HepG2 (cell line): Measurements from ENCODE around the gene SLC41A3. TPM values are rescaled to one million over a fixed set of nuclear protein-coding genes. Genes with fewer than 3 reads are reported as not detected.
A peak's percentile ranks its signal among the peaks of the same experiment; 100 is the strongest.

Source experiments
- ATAC-seq: fragments of 200-7000 bp; cut with Tn5 transposase; 3 replicates; pipeline ENCODE4 v1.9.1; 2020; ENCODE audit warnings: mild to moderate bottlenecking, moderate library complexity
- BruUV-seq: library from RNA; stranded (reverse); fragments of 400-500 nt; replicated peaks from 2 replicates; lab custom pipeline; 2021; lab: Mats Ljungman, UMichigan
- CTCF ChIA-PET: fragments of 300-600 bp; formaldehyde crosslinking; extraction: SDS; loops from one replicate; lab custom pipeline; 2021; ENCODE audit warnings: low total read pairs, inconsistent platforms, low intra/inter-chr PET ratio; lab: Yijun Ruan, JAX
- POLR2A ChIA-PET: fragments of 350-600 bp; sonication (Branson Sonifier 250); formaldehyde crosslinking; loops from one replicate; lab custom pipeline; 2020; ENCODE audit warnings: antibody characterized with exemption, inconsistent platforms; lab: Yijun Ruan, JAX
- DNase-seq: peaks from one replicate; pipeline ENCODE4 v3.0.0-alpha.2; 2015; ENCODE audit warnings: low spot score
- FAIRE-seq: peaks from 3 replicates; lab custom pipeline; 2011; peaks lifted over from hg19 to GRCh38; lab: Jason Lieb, UNC
- H2AFZ ChIP-seq: one replicate; pipeline ENCODE4 v1.6.1; 2011; ENCODE audit warnings: low read length, inconsistent platforms
- H3K27ac ChIP-seq: fragments of 300-600 bp; 3 replicates; pipeline ENCODE4 v1.8.0; 2011; ENCODE audit warnings: mixed run types, mild to moderate bottlenecking, mixed read lengths, low read length, inconsistent platforms; ENCODE audit not compliant: insufficient read depth; ENCODE audit errors: extremely low read length
- H3K27me3 ChIP-seq, 2 experiments: fragments of 200-600 bp in 1 of 2; 2 replicates in 1 of 2; 3 replicates in 1 of 2; pipeline versions ENCODE4 v1.6.0 to v1.8.0; 2011; ENCODE audit warnings: low read length in 2 of 2, mild to moderate bottlenecking in 2 of 2, moderate library complexity in 2 of 2, inconsistent platforms in 1 of 2; ENCODE audit not compliant: insufficient read depth in 2 of 2, control insufficient read depth in 1 of 2
- H3K36me3 ChIP-seq, 2 experiments: fragments of 200-600 bp in 1 of 2; replicated peaks in 1 of 2; 2 replicates in 1 of 2; 3 replicates in 1 of 2; pipeline versions ENCODE4 v1.5.1 to v1.8.0; 2011; ENCODE audit warnings: low read length in 2 of 2, inconsistent platforms in 1 of 2; ENCODE audit not compliant: insufficient read depth in 2 of 2, control insufficient read depth in 1 of 2
- H3K4me1 ChIP-seq: 2 replicates; pipeline ENCODE4 v1.5.1; 2012; ENCODE audit warnings: low read length, inconsistent platforms; ENCODE audit not compliant: insufficient read depth
- H3K4me2 ChIP-seq: 2 replicates; pipeline ENCODE4 v1.6.0; 2011; ENCODE audit warnings: low read depth, low read length, inconsistent platforms
- H3K4me3 ChIP-seq, 3 experiments: fragments of 200-600 bp in 1 of 3; sonication (generic), shearing (Covaris generic) in 1 of 3; replicated peaks in 1 of 3; 2 replicates each; pipeline ENCODE4 v1.5.1; 2011 to 2016; ENCODE audit warnings: low read length in 3 of 3, inconsistent platforms in 2 of 3, low read depth in 2 of 3, mild to moderate bottlenecking in 2 of 3, control low read depth in 1 of 3, mixed read lengths in 1 of 3; ENCODE audit not compliant: insufficient read depth in 1 of 3
- H3K79me2 ChIP-seq: one replicate; pipeline ENCODE4 v1.6.1; 2011; ENCODE audit warnings: low read length, inconsistent platforms; ENCODE audit not compliant: insufficient read depth
- H3K9ac ChIP-seq: 2 replicates; pipeline ENCODE4 v1.6.0; 2011; ENCODE audit warnings: mild to moderate bottlenecking, low read depth, low read length, inconsistent platforms; ENCODE audit not compliant: insufficient read depth
- H3K9me3 ChIP-seq: 2 replicates; pipeline ENCODE4 v1.5.1; 2012; ENCODE audit warnings: mild to moderate bottlenecking, low read length
- H4K20me1 ChIP-seq: 2 replicates; pipeline ENCODE4 v1.6.0; 2011; ENCODE audit warnings: inconsistent platforms, mild to moderate bottlenecking, low read length, moderate library complexity; ENCODE audit not compliant: insufficient read depth
- ARNT ChIP-seq: fragments of 450-650 bp; IDR thresholded peaks from 2 replicates; pipeline ENCODE4 v1.6.1; 2017
- CBX1 ChIP-seq: IDR thresholded peaks from one replicate; pipeline ENCODE4 v1.6.1; 2016; ENCODE audit warnings: antibody characterized with exemption, low read depth
- GPBP1L1 ChIP-seq: sonication (generic); formaldehyde crosslinking; IDR thresholded peaks from 2 replicates; pipeline ENCODE4 v1.5.0; 2020; ENCODE audit warnings: mild to moderate bottlenecking, missing genetic modification reagents
- HOXA5 ChIP-seq: sonication (generic); formaldehyde crosslinking; IDR thresholded peaks from 2 replicates; pipeline ENCODE4 v1.4.0; 2020; ENCODE audit warnings: missing genetic modification reagents
- NR0B2 ChIP-seq: sonication (generic); formaldehyde crosslinking; IDR thresholded peaks from 2 replicates; pipeline ENCODE4 v1.4.0; 2020; ENCODE audit warnings: mild to moderate bottlenecking, missing genetic modification reagents
- POGK ChIP-seq: sonication (generic); formaldehyde crosslinking; conservative IDR thresholded peaks from 2 replicates; pipeline ENCODE4 v1.8.0; 2022; ENCODE audit warnings: mild to moderate bottlenecking, moderate library complexity, missing genetic modification reagents
- ZBTB10 ChIP-seq: sonication (generic); formaldehyde crosslinking; IDR thresholded peaks from 2 replicates; pipeline ENCODE4 v1.4.0; 2020; ENCODE audit warnings: missing genetic modification reagents, borderline replicate concordance
- ZBTB26 ChIP-seq: IDR thresholded peaks from 2 replicates; pipeline ENCODE4 v1.6.1; 2016; ENCODE audit warnings: missing compliant biosample characterization, missing genetic modification reagents, borderline replicate concordance
- ZBTB49 ChIP-seq: sonication (generic); formaldehyde crosslinking; IDR thresholded peaks from 2 replicates; pipeline ENCODE4 v1.4.0; 2020; ENCODE audit warnings: missing genetic modification reagents, borderline replicate concordance
- ZC3H4 ChIP-seq: sonication (generic); formaldehyde crosslinking; IDR thresholded peaks from 2 replicates; pipeline ENCODE4 v1.4.0; 2020; ENCODE audit warnings: missing genetic modification reagents, borderline replicate concordance
- ZFP37 ChIP-seq: sonication (generic); formaldehyde crosslinking; IDR thresholded peaks from 2 replicates; pipeline ENCODE4 v1.4.0; 2020; ENCODE audit warnings: missing genetic modification reagents, borderline replicate concordance
- ZNF558 ChIP-seq: sonication (generic); formaldehyde crosslinking; IDR thresholded peaks from 2 replicates; pipeline ENCODE4 v1.9.0; 2022; ENCODE audit warnings: mild to moderate bottlenecking, missing genetic modification reagents, borderline replicate concordance
- WGBS: methylation state at CpG from one replicate; pipeline ENCODE4 v1.1.6; 2017; ENCODE audit warnings: low lambda C conversion rate; 5-methylcytosine and 5-hydroxymethylcytosine counted together
- in situ Hi-C: cut with HindIII; loops from 2 replicates; pipeline ENCODE4 v1.10.0; 2017; ENCODE audit warnings: low pct_unique_long_range_greater_than_20kb; ENCODE audit not compliant: extremely low pct_ligation_motif_present
- intact Hi-C: fragments of 100-400 bp; cut with micrococcal nuclease; formaldehyde crosslinking; loops from one replicate; pipeline ENCODE4 v1.10.0; 2022; ENCODE audit not compliant: unreplicated experiment
- polyA plus RNA-seq, 8 experiments: library from polyadenylated mRNA; depleted of rRNA in 3 of 8; stranded (reverse) in 7 of 8; unstranded in 1 of 8; fragments of >200 nt; fragmentation: Illumina TruSeq in 4 of 8; extraction: Trizol in 4 of 8; gene quantifications; 2 replicates each; pipeline versions ENCODE4 v1.2.1 to v1.2.3, GENCODE V29; 2011 to 2016; ENCODE audit warnings: low read depth in 4 of 8, missing spikeins in 1 of 8, mixed read lengths in 1 of 8; ENCODE audit not compliant: insufficient read depth in 1 of 8
- total RNA-seq, 5 experiments: library from RNA; depleted of rRNA; stranded (reverse); fragments of >200 nt; fragmentation: Illumina TruSeq; extraction: Trizol; gene quantifications; 2 replicates each; pipeline ENCODE4 v1.2.3, GENCODE V29; 2016; ENCODE audit warnings: low read depth in 1 of 5

The SLC41A3 gene
- total and polyA plus RNA-seq, 2 of the 13 experiments (the other 11 are each of a cell fraction or from before 2014, with no cell fraction given), result 26.0 to 71.1 TPM

- 93% methylated on average over 7 of the region's 13 CpGs for WGBS
- CTCF ChIA-PET, result no interaction called here
- no peak for DNase-seq
- no peak overlapping the region for H3K4me3 ChIP-seq
- in situ Hi-C loops, result loop anchor here (25.0 kb wide), 1 partner anchor 234 kb away; the partner anchor contains the start of gene KLF15
- no peak overlapping the region for H3K27ac ChIP-seq
- H3K9me3 ChIP-seq, result no peaks in the 10 kb centered on the region
- H3K27me3 ChIP-seq, result no peaks in the 10 kb centered on the region
- POLR2A ChIA-PET, result no interaction called here
- no peak overlapping the region for H3K4me2 ChIP-seq
- ATAC-seq, result peak; percentile 24; the same call in 2 of the 3 replicates
- H3K36me3 ChIP-seq, result no peaks in the 10 kb centered on the region
- intact Hi-C loops, result no loop called here
- H3K79me2 ChIP-seq, result no peaks in the 10 kb centered on the region
- H2AFZ ChIP-seq, result no peak overlapping the region
- H3K9ac ChIP-seq, result no peak overlapping the region
- FAIRE-seq, result no peak
- peaks cover 10% of the 10 kb centered on the region for H3K4me1 ChIP-seq
- no peaks in the 10 kb centered on the region for H4K20me1 ChIP-seq
- no TSS peak for BruUV-seq
- TF ChIP-seq ARNT (no peak), ZBTB26 (no peak), ZBTB49 (CRISPR knock-in tag) (no peak), HOXA5 (CRISPR knock-in tag) (no peak), ZFP37 (no peak), ZBTB10 (no peak), NR0B2 (CRISPR knock-in tag) (no peak), CBX1 (no peak), ZNF558 (no peak), POGK (CRISPR knock-in tag) (no peak), GPBP1L1 (CRISPR knock-in tag) (no peak), ZC3H4 (CRISPR knock-in tag) (no peak)
These were observed 44.8 kb upstream of the SLC41A3 start for GRCh38 chr3:126128504-126129397.
